PC-3 (cell line): ENCODE measurements around the gene TRIM5.

ENCODE experiments used
- CTCF ChIP-seq: fragments of 300-600 bp; sonication (generic); conservative IDR thresholded peaks from 2 replicates; pipeline ENCODE4 v1.5.1; 2017; ENCODE audit warnings: antibody characterized with exemption, low read depth, mild to moderate bottlenecking, low read length
- EZH2 ChIP-seq: fragments of 300-600 bp; sonication (generic); IDR thresholded peaks from one replicate; pipeline ENCODE4 v1.6.1; 2017; ENCODE audit warnings: antibody characterized with exemption, mild to moderate bottlenecking, low read length; ENCODE audit not compliant: unreplicated experiment

GRCh38 chr11:5686426-5686825 is 1.6 kb upstream of the TRIM5 start:
- TF ChIP-seq CTCF (no peak), EZH2 (no peak)
